K562 (cell line): ENCODE measurements around the gene TMEM107. TPM values are rescaled to one million over a fixed set of nuclear protein-coding genes. Genes with fewer than 3 reads are reported as not detected.

Source experiments
- ASH1L ChIP-seq: fragments of 450-650 bp; IDR thresholded peaks from 2 replicates; pipeline ENCODE4 v1.6.1; 2018; ENCODE audit warnings: borderline replicate concordance, mild to moderate bottlenecking, low read depth; ENCODE audit not compliant: partially characterized antibody
- CAMTA2 ChIP-seq: fragments of 250-450 bp; sonication (Bioruptor Pico); conservative IDR thresholded peaks from 2 replicates; pipeline ENCODE4 v1.5.1; 2022
- CBX1 ChIP-seq: sonication (generic); IDR thresholded peaks from 2 replicates; pipeline ENCODE4 v1.6.1; 2016; ENCODE audit warnings: antibody characterized with exemption, low read depth, mild to moderate bottlenecking
- DMBX1 ChIP-seq: fragments of 250-450 bp; sonication (Bioruptor Pico); IDR thresholded peaks from 2 replicates; pipeline ENCODE4 v1.8.0; 2022; ENCODE audit warnings: inconsistent platforms, mild to moderate bottlenecking, moderate library complexity, borderline replicate concordance
- GATAD2B ChIP-seq: fragments of 450-650 bp; IDR thresholded peaks from 2 replicates; pipeline ENCODE4 v1.6.1; 2017; ENCODE audit warnings: mild to moderate bottlenecking, borderline replicate concordance
- NFYB ChIP-seq: IDR thresholded peaks from 2 replicates; pipeline ENCODE4 v1.6.1; 2011; ENCODE audit warnings: mild to moderate bottlenecking, moderate library complexity; ENCODE audit not compliant: insufficient read length; ENCODE audit errors: extremely low read depth
- POLR2AphosphoS2 ChIP-seq: IDR thresholded peaks from 2 replicates; pipeline ENCODE4 v1.6.1; 2012; ENCODE audit warnings: low read length, improper control_type of control experiment
- RAD51 ChIP-seq: fragments of 450-650 bp; IDR thresholded peaks from 2 replicates; pipeline ENCODE4 v1.7.1; 2016; ENCODE audit warnings: low read depth, mild to moderate bottlenecking, borderline replicate concordance
- SMAD3 ChIP-seq: fragments of 450-650 bp; formaldehyde crosslinking; conservative IDR thresholded peaks from 2 replicates; pipeline ENCODE4 v1.4.0; 2020; ENCODE audit warnings: mild to moderate bottlenecking
- SOX6 ChIP-seq: fragments of 450-650 bp; IDR thresholded peaks from 2 replicates; pipeline ENCODE4 v1.6.1; 2014; ENCODE audit warnings: mild to moderate bottlenecking
- SRSF3 ChIP-seq: fragments of 200-400 bp; formaldehyde crosslinking; IDR thresholded peaks from 2 replicates; pipeline ENCODE4 v1.6.1; 2016; ENCODE audit warnings: mild to moderate bottlenecking, low read length, moderate library complexity; ENCODE audit not compliant: insufficient read depth
- ZNF133 ChIP-seq: fragments of 250-450 bp; sonication (Bioruptor Pico); IDR thresholded peaks from 2 replicates; pipeline ENCODE4 v1.4.0; 2020; ENCODE audit warnings: mild to moderate bottlenecking
- ZNF134 ChIP-seq: fragments of 250-450 bp; sonication (Bioruptor Pico); conservative IDR thresholded peaks from 2 replicates; pipeline ENCODE4 v1.4.0; 2020
- polyA plus RNA-seq, 8 experiments: library from polyadenylated mRNA; depleted of rRNA in 4 of 8; stranded (reverse) in 5 of 8; unstranded in 3 of 8; fragments of >200 nt; fragmentation: Nextera tagmentation in 2 of 8; fragmentation: Illumina TruSeq in 1 of 8; extraction: Ambion mirVana in 2 of 8; extraction: Trizol in 1 of 8; gene quantifications; 2 replicates each; pipeline versions ENCODE4 v1.2.1 to v1.2.3, GENCODE V29; 2011 to 2014; ENCODE audit warnings: inconsistent platforms in 1 of 8, missing spikeins in 1 of 8
- total RNA-seq, 7 experiments: library from RNA; depleted of rRNA in 6 of 7; stranded (reverse); fragments of >200 nt in 6 of 7; fragmentation: Illumina TruSeq in 2 of 7; extraction: Trizol in 2 of 7; gene quantifications; 2 replicates each; pipeline versions ENCODE4 v1.2.1 to v1.2.3, GENCODE V29; 2011 to 2021; ENCODE audit warnings: low replicate concordance in 1 of 7
- TF ChIP-seq, protein P1 (sequence below): fragments of 250-450 bp; sonication (Bioruptor Pico); IDR thresholded peaks from 2 replicates; pipeline ENCODE4 v1.5.0; 2020; ENCODE audit warnings: mild to moderate bottlenecking, borderline replicate concordance
- TF ChIP-seq, protein P2 (sequence below): fragments of 250-450 bp; sonication (Bioruptor Pico); IDR thresholded peaks from 2 replicates; pipeline ENCODE4 v1.4.0; 2020; ENCODE audit warnings: mild to moderate bottlenecking, moderate library complexity

The TMEM107 gene
- total and polyA plus RNA-seq, 9 of the 15 experiments (the other 6 are each of a cell fraction or from before 2014, with no cell fraction given): 7.1 to 26.2 (median 16.9) TPM

DNA sequence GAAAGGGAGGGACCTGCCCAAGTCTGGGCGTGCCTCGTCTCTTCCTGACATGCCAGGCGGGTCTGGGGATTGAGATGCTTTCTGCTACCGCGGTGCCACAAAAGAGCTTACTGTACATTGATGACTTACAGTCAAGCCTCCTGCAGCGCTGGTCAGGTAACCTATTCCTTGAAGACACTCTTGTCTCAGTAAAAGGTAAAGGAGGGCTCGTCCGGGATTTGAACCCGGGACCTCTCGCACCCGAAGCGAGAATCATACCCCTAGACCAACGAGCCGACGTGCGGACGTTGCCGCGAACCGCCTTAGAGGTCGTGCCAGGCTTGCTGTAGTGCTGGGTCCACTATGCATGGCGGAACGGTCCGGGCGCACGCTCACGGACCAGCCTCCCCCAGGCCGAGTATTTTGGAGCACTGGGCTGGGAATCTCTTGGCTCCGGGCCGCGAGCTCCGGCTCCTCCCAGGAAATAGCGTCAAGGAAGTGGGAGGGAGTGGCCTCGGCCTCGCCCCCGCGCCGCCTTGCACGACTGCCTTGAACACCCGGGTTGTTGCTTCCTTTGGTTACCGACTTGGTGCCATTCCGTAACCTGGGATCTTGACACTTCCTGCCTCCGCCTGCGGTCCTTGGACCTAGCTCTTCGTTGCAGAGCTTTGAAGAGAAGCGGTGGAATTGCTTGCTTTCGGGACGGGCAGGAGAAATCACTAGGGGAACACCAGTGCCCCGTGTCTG, 46.6 kb upstream of the TMEM107 start (continued):
- TF ChIP-seq, protein P1, sequence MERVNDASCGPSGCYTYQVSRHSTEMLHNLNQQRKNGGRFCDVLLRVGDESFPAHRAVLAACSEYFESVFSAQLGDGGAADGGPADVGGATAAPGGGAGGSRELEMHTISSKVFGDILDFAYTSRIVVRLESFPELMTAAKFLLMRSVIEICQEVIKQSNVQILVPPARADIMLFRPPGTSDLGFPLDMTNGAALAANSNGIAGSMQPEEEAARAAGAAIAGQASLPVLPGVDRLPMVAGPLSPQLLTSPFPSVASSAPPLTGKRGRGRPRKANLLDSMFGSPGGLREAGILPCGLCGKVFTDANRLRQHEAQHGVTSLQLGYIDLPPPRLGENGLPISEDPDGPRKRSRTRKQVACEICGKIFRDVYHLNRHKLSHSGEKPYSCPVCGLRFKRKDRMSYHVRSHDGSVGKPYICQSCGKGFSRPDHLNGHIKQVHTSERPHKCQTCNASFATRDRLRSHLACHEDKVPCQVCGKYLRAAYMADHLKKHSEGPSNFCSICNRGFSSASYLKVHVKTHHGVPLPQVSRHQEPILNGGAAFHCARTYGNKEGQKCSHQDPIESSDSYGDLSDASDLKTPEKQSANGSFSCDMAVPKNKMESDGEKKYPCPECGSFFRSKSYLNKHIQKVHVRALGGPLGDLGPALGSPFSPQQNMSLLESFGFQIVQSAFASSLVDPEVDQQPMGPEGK (CRISPR knock-in tag): 0 out of 2 replicates have a peak, but pooled peaks have one; percentile 47
- no peak for TF ChIP-seq NFYB
- no peak for TF ChIP-seq SMAD3
- no peak for TF ChIP-seq RAD51
- no peak for TF ChIP-seq ZNF133 (CRISPR knock-in tag)
- TF ChIP-seq SRSF3: no peak
- TF ChIP-seq, protein P2, sequence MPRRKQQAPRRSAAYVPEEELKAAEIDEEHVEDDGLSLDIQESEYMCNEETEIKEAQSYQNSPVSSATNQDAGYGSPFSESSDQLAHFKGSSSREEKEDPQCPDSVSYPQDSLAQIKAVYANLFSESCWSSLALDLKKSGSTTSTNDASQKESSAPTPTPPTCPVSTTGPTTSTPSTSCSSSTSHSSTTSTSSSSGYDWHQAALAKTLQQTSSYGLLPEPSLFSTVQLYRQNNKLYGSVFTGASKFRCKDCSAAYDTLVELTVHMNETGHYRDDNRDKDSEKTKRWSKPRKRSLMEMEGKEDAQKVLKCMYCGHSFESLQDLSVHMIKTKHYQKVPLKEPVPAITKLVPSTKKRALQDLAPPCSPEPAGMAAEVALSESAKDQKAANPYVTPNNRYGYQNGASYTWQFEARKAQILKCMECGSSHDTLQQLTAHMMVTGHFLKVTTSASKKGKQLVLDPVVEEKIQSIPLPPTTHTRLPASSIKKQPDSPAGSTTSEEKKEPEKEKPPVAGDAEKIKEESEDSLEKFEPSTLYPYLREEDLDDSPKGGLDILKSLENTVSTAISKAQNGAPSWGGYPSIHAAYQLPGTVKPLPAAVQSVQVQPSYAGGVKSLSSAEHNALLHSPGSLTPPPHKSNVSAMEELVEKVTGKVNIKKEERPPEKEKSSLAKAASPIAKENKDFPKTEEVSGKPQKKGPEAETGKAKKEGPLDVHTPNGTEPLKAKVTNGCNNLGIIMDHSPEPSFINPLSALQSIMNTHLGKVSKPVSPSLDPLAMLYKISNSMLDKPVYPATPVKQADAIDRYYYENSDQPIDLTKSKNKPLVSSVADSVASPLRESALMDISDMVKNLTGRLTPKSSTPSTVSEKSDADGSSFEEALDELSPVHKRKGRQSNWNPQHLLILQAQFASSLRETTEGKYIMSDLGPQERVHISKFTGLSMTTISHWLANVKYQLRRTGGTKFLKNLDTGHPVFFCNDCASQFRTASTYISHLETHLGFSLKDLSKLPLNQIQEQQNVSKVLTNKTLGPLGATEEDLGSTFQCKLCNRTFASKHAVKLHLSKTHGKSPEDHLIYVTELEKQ: no peak
- TF ChIP-seq ASH1L: no peak
- TF ChIP-seq GATAD2B: 0 out of 2 replicates have a peak, but pooled peaks have one; percentile 19
- no peak for TF ChIP-seq DMBX1 (CRISPR knock-in tag)
- TF ChIP-seq POLR2AphosphoS2: no peak
- TF ChIP-seq SOX6: 0 out of 2 replicates have a peak, but pooled peaks have one; percentile 34
- TF ChIP-seq ZNF134: no peak
- no peak for TF ChIP-seq CAMTA2 (CRISPR knock-in tag)
- TF ChIP-seq CBX1: no peak; the same call in 1 of the 2 replicates
